Left colon (tissue), 2 donors: Measurements from ENCODE around the gene MED27. TPM values are rescaled to one million over a fixed set of nuclear protein-coding genes. Genes with fewer than 3 reads are reported as not detected.

ENCODE experiments used
- ATAC-seq: fragments of 200-7000 bp; cut with Tn5 transposase; one replicate; pipeline ENCODE4 v1.9.1; 2020; ENCODE audit warnings: mild to moderate bottlenecking, moderate library complexity
- DNase-seq, 2 donors: peaks; one replicate each; pipeline ENCODE4 v3.0.0-alpha.2; 2020
- intact Hi-C, 2 donors: fragments of 100-400 bp; cut with DNase I in 1 of 2; cut with micrococcal nuclease in 1 of 2; formaldehyde crosslinking; loops; one replicate each; pipeline versions ENCODE4 v1.11.2 to v1.14.0; 2022; cut with DNase I, micrococcal nuclease
- total RNA-seq, 2 donors: library from RNA; stranded (reverse); fragmentation: NEBNext Ultra II Directional; extraction: Animal tissue kit (Norgen Biotek cat#: 25700); gene quantifications; one replicate each; pipeline ENCODE4 v1.2.1, GENCODE V29; 2021
- donor health status: DM: no; HTN: no; CAD: no.
- donor health status: DM: yes; HTN: yes; CAD: no.

MED27 gene
- total RNA-seq, 2 donors from 2014 or later = 12.9 to 13.6 TPM

- ATAC-seq (no peak), DNase-seq (no peak)
- intact Hi-C loops = no loop called here
Measured at GRCh38 chr9:132049323-132049882, 30.3 kb downstream of the MED27 start.

- no peak for DNase-seq
- ATAC-seq = no peak
- intact Hi-C loops = no loop called here
Measured at GRCh38 chr9:132048201-132048600, 31.5 kb downstream of the MED27 start.

GRCh38 chr9:132046456-132046855 lies 33.2 kb downstream of the MED27 start:
- DNase-seq = no peak
- ATAC-seq = no peak
- intact Hi-C loops = no loop called here

GRCh38 chr9:132044176-132044875 lies 35.3 kb downstream of the MED27 start:
- DNase-seq = no peak
- intact Hi-C loops = no loop called here
- ATAC-seq = no peak

GRCh38 chr9:132043708-132044107 lies 36.0 kb downstream of the MED27 start:
- DNase-seq = no peak
- intact Hi-C loops = no loop called here
- ATAC-seq = no peak

GRCh38 chr9:132042324-132042723 lies 37.3 kb downstream of the MED27 start:
- no peak for DNase-seq
- ATAC-seq = no peak
- intact Hi-C loops = no loop called here

GRCh38 chr9:132041798-132042197 lies 37.9 kb downstream of the MED27 start:
- DNase-seq = no peak
- ATAC-seq = no peak
- intact Hi-C loops = no loop called here

- intact Hi-C loops = no loop called here
- ATAC-seq (no peak), DNase-seq (no peak)
Measured at GRCh38 chr9:132040808-132041207, 38.9 kb downstream of the MED27 start.

GRCh38 chr9:132040246-132040645 lies 39.4 kb downstream of the MED27 start:
- DNase-seq = no peak
- intact Hi-C loops = no loop called here
- ATAC-seq = no peak

- intact Hi-C loops = no loop called here
- ATAC-seq = no peak
- DNase-seq = no peak
Measured at GRCh38 chr9:132039284-132039683, 40.4 kb downstream of the MED27 start.

- intact Hi-C loops = no loop called here
- DNase-seq (no peak), ATAC-seq (no peak)
Measured at GRCh38 chr9:132037458-132037857, 42.2 kb downstream of the MED27 start.

GRCh38 chr9:132036521-132036920 lies 43.1 kb downstream of the MED27 start:
- ATAC-seq = no peak
- intact Hi-C loops = no loop called here

GRCh38 chr9:132035679-132036078 lies 44.0 kb downstream of the MED27 start:
- intact Hi-C loops = no loop called here
- DNase-seq = no peak
- no peak for ATAC-seq

More at GRCh38 chr9:132036521-132036920, 43.1 kb downstream of the MED27 start:
- no peak for DNase-seq

- no peak for DNase-seq
- intact Hi-C loops = no loop called here
- no peak for ATAC-seq
Measured at GRCh38 chr9:132032238-132032950, 47.3 kb downstream of the MED27 start.

- ATAC-seq (no peak), DNase-seq (no peak)
- intact Hi-C loops = no loop called here
Measured at GRCh38 chr9:132031467-132032237, 48.0 kb downstream of the MED27 start.

- DNase-seq = no peak
- ATAC-seq = no peak
- intact Hi-C loops = no loop called here
Measured at GRCh38 chr9:132030626-132031325, 48.9 kb downstream of the MED27 start.

- intact Hi-C loops = no loop called here
- DNase-seq (no peak), ATAC-seq (no peak)
Measured at GRCh38 chr9:132027752-132028663, 51.7 kb downstream of the MED27 start.
